Retinal pigment epithelial cell (primary cell): ENCODE results near the gene TYK2.

Source experiments
- DNase-seq: peaks from one replicate; pipeline ENCODE4 v3.0.0-alpha.2; 2010; ENCODE audit warnings: low read depth
- H3K4me3 ChIP-seq: 2 replicates; pipeline ENCODE4 v1.5.1; 2011; ENCODE audit warnings: mild to moderate bottlenecking, low read length, control low read depth, moderate library complexity
- TF ChIP-seq, protein P1 (sequence below): conservative IDR thresholded peaks from 2 replicates; pipeline ENCODE4 v1.5.1; 2011; ENCODE audit warnings: low read depth, low read length, control low read depth, inconsistent platforms

The TYK2 gene

DNA sequence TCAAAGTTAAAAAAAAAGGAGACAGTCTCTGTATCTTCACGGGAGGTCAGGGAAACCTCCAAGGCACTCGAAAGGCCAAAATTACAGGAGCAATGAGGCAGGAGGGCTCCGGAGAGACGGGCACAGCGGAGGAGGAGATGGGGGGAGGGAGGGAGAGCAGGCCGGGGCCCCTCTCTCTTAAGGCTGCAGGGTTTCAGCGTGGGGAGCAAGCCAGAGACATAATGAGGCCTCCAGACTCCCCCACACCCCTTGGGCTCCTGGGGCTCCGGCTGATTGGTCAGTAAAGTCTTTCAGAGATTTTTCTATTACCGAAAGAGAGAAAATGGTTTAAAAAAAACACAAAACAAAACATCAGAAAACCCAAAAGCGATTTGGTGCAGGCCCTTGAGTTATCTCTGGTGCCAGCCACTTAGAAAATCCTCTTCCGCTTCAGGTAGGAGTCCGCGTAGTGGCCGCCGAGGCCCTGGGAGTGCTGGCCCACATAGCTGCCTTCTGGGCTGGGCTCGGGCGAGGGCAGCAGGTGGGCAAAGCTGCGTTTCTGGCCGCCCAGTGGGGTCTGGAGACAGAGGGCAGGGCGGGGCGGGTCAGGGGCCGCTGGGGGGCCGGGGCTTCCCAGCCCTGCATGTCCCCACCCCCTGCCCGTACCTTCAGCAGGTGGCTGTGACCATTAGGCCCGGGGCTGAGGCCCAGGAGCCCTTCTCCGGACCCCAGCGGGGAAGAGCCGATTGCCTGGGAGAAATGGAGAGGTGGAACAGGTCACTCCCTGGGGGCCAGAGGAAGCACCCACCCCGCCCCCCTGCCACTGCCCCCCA is 63.1 kb downstream of the TYK2 start:
- TF ChIP-seq, protein P1, sequence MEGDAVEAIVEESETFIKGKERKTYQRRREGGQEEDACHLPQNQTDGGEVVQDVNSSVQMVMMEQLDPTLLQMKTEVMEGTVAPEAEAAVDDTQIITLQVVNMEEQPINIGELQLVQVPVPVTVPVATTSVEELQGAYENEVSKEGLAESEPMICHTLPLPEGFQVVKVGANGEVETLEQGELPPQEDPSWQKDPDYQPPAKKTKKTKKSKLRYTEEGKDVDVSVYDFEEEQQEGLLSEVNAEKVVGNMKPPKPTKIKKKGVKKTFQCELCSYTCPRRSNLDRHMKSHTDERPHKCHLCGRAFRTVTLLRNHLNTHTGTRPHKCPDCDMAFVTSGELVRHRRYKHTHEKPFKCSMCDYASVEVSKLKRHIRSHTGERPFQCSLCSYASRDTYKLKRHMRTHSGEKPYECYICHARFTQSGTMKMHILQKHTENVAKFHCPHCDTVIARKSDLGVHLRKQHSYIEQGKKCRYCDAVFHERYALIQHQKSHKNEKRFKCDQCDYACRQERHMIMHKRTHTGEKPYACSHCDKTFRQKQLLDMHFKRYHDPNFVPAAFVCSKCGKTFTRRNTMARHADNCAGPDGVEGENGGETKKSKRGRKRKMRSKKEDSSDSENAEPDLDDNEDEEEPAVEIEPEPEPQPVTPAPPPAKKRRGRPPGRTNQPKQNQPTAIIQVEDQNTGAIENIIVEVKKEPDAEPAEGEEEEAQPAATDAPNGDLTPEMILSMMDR: no peak
- DNase-seq: no peak
- no peak overlapping the region for H3K4me3 ChIP-seq

DNA sequence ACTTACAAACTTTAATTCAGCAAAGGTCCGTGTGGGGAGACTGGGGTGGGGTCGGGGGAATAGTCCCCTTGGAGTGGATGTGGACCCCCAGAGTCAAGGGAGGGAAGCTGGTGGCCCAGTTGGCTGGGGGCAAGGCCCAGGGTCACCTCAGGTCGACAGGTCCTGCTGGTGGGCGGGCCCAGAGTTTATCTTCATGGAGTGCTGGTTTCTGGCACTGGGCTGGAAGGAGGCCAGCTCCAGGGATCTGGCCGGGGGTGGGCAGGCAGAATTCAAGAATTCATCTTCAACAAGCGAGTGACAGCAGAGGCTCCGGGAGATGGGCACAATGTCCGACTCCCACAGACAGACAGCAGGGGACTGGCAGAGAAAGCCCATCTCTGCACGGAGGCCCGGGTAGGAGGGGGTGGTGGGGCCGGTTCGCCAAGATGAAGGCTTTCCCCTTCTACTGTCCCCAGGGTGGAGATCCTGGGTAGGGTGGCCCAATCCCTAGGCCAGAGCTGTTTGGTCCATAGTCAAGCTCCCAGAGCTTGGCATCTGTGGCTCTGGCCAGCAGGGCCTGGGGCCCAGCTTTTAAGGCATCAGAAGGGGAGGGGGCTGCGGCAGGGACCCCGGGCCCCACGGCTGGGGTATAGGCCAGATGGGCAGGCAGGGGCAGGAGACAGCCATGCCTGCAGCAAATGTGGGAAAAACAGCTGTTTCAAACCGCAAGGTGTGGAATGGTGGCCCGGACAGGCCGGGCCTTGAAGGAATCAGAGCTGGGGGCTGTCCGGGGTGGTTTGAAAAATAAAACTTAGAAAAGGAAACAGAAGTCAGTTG is 63.9 kb downstream of the TYK2 start:
- TF ChIP-seq, protein P1: no peak
- H3K4me3 ChIP-seq: no peak overlapping the region
- no peak for DNase-seq

DNA sequence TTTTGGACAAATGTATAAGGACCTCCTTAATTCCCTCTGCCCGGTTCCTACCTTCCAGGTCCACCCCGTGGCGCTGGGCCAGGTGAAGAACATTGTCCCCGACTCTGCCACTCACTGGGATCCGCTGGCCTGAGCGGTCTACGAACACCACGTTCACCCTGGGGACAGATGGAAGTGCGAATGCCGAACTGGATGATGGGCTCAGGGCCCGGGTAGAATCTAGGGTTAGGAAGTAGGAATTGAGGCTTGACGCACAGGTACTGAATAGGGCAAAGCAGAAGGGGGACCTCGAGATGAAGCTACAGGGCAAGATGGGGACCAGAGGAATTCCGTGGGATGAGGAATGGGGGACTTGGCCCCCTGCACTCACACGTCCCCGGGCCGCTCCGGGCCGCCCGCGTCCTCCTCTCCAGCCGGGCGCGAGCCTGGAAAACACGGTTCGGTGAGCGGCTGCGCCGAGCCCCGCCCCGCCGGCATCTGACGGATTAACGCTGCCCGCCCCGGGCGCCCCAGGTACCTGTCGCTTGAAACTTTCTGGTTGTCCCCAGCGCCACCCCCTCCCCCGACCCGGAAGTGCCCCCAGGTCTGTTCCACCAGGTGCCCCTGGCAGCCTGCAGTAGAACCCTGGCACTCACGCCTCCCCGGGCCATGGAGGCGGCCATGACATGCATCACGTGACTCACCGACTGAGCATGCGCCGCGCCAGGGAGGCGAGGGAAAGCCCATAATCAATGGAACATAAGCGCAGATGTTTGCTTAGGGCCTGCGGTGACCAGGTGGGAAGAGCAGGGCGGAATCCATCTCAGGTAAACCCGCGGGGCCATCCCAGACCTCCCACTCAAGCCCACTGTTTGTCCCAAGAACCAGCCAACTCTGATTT is 64.8 kb downstream of the TYK2 start, which contains the start of gene FDX2:
Gene FDX2, minus strand, starts transcription at position 681 of the 880 bp plus-strand sequence. Its CDS starts 19 bp downstream, at position 662.
- peak within 1 kb of the TSS; percentile 86 for H3K4me3 ChIP-seq
- DNase-seq: no peak
- TF ChIP-seq, protein P1: no peak

DNA sequence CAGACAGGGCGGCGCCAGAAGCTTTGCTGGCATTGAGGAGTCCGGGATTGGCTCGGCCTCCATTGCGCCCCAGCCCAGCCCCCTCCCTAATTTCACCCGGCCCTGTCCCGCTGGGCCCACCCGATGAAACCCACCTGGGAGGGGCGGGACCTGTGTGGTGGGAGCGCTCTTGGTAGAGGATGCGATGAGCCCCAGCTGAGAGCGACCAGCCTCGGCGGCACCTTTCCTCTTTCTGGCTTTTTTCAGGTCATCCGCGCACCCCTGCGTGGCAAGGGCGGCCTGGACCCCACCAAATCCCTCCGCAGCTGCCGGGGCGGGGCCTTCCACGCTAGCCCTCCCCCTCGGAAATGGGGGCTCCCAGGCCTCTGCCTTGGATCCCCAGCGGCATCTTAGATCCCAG is 70.9 kb downstream of the TYK2 start, which contains the start of gene ZGLP1:
Gene ZGLP1, minus strand, starts transcription at position 393 of the 400 bp plus-strand sequence.
- no peak for DNase-seq
- no peak within 1 kb of the TSS for H3K4me3 ChIP-seq
- TF ChIP-seq, protein P1: no peak

DNA sequence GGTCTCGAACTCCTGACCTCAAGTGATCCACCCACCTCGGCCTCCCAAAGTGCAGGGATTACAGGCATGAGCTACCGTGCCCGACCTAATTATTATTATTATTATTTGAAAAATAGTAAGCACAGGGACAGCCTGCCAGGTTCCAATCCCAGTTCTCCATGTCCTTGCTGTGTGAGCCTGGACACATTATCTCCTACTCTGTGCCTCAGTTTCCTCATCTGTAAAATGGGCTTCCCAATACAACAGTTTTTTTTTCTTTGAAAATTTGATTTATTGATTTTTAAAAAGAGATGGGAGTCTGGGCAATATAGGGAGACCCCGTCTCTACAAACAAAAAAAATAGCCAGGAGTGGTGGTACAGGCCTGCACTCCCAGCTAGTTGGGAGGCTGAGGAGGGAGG is 74.0 kb downstream of the TYK2 start:
- TF ChIP-seq, protein P1: no peak
- no peak for DNase-seq
- H3K4me3 ChIP-seq: no peak overlapping the region

DNA sequence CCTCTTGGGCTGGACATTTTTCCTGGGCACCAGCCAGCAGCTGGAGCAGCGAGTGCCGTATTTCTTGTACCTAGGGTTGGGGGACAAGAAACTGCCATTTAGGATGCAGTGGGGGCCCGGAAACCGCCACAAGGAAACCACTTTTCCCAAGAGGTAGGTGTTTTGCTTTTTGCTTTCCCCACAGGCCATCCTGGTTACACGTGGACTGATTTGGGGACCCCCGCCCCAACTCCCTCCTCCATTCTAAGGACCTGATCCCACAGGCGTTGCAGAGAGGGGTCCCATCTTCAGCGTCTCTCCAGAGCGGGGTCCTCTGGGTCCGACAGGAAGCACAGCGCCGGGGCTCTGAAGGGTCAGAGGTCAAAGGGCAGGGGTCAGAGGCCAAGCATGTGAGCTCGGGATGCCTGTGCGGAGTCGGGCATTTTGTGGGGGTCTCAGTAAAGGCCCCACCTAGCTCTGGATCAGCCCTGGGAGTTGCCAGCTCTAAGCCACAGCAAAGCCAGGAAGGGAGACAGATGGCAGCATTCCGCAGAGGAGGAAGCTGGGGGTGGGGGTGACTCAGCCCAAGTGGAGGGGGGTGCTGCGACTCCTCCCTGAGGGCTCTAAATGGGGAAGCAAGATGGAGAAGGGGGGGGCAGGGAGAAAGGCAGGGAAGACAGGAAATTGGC is 75.1 kb downstream of the TYK2 start:
- TF ChIP-seq, protein P1: no peak
- DNase-seq: no peak
- no peak overlapping the region for H3K4me3 ChIP-seq
